Measurements from ENCODE around the gene ZNF511.

DNA sequence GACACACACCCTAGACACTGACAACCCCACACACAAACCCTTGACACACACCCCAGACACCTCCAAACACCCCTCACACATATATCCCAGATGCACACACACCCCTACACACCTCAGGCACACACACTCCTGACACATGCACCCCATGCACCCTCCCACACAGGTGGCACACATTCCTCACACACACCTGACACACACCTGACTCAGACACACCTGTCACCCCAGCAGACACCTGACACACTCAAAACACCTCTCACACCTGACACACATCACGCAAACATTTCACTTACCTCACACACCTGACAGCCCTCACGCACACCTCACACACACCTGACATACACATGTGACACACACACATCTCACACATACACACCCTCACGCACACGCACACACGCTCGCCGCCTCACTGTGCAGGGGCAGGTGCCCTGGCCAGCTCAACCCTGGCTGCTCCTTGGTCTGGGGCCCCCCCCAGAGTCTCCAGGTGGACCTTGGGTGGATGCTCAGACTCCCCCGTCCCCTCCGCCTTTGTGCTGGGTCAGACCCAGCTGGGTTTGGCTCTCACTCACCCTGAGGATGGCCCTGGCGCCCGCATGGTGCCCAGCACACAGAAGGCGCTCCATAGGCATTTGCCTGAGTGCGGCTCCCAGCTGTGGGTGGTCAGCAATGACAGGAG, 31.1 kb downstream of the ZNF511 start:
- TF ChIP-seq EZH2phosphoT487 (IDR thresholded peaks at IDR 0.05; ENCODE audit: low read length) (no peak), EZH2 (optimal IDR thresholded peaks at IDR 0.05; ENCODE audit: low read depth, low read length) (no peak)
- TF ChIP-seq, protein P1, sequence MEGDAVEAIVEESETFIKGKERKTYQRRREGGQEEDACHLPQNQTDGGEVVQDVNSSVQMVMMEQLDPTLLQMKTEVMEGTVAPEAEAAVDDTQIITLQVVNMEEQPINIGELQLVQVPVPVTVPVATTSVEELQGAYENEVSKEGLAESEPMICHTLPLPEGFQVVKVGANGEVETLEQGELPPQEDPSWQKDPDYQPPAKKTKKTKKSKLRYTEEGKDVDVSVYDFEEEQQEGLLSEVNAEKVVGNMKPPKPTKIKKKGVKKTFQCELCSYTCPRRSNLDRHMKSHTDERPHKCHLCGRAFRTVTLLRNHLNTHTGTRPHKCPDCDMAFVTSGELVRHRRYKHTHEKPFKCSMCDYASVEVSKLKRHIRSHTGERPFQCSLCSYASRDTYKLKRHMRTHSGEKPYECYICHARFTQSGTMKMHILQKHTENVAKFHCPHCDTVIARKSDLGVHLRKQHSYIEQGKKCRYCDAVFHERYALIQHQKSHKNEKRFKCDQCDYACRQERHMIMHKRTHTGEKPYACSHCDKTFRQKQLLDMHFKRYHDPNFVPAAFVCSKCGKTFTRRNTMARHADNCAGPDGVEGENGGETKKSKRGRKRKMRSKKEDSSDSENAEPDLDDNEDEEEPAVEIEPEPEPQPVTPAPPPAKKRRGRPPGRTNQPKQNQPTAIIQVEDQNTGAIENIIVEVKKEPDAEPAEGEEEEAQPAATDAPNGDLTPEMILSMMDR (IDR thresholded peaks at IDR 0.05; ENCODE audit: low read length) = no peak
